Colon (tissue), 2 donors: Measurements from ENCODE around the gene FCER2.

Source experiments
- FAIRE-seq: peaks from 2 replicates; lab custom pipeline; 2012; peaks lifted over from hg19 to GRCh38; lab: Jason Lieb, UNC
- donor health status: control.
- donor health status: control.

FCER2 gene

GRCh38 chr19:7701049-7701653, 780 bp downstream of the FCER2 start:
- FAIRE-seq: no peak

GRCh38 chr19:7699417-7700401, 2.2 kb downstream of the FCER2 start:
- no peak for FAIRE-seq

- FAIRE-seq: no peak
These were observed 2.9 kb downstream of the FCER2 start for GRCh38 chr19:7699003-7699402.

DNA sequence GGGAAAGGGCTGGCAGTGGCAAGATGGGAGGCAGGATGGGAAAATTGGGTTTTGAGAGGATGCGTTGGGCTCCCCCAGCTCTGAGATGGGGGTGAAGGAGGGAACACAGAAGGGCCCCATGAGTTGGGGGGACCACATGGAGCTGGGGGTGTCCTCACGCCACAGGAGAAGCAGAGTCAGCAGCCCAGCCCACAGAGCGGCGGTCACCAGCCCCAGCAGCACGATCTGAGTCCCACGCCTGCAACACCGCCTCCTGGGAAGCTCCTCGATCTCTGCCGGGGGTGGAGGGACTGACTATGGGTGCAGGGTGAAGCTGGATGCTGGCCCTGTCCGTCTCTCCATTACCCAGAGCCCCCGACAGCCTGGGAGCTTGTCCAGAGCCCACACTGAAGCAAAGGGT, 3.3 kb downstream of the FCER2 start:
- no peak for FAIRE-seq

DNA sequence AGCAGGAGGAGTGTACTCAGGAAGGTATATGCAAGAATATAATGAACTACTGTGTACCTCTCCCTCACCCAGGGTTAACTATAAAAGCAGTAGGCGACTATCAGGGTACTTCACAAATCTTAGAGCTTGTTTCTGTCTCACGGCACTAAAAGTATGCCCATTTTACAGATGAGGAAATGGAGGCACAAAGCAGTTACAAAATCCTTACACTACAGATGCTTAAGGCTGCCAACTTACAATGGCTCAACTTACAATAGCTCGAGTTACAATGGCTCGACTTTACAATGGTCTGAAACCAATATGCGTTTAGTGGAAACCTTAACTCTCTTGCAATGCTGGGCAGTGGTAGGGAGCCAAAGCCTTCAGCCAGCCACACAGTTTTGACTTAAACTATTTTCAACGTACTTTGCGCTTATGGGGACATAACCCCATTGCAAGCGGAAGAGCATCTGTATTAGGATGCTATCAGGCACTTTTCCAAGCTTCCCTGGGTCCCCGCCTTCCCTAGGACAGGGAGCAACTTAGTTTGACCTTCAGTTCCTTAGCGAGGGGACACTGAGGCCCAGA, 4.1 kb downstream of the FCER2 start:
- no peak for FAIRE-seq

DNA sequence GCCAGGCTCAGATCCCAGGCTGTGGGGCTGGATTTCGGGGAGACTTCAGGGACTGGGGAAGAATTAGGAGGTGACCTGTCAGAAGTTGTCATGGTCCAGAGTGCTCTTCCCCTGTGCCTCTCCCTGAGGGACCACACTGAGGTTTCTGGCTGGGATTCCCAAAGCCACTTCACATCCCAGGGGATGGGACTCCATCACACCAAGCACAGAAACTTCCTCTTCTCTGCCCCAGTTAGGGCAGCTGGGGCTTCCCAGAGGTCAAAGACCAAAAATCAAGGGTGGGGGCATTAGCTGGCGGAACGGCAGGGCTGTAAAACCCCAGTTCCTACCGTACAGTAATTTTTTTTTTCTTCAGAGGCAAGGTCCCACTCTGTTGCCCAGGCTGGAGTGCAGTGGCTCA, 7.4 kb downstream of the FCER2 start:
- no peak for FAIRE-seq

GRCh38 chr19:7692417-7693088, 9.4 kb downstream of the FCER2 start:
- no peak for FAIRE-seq

DNA sequence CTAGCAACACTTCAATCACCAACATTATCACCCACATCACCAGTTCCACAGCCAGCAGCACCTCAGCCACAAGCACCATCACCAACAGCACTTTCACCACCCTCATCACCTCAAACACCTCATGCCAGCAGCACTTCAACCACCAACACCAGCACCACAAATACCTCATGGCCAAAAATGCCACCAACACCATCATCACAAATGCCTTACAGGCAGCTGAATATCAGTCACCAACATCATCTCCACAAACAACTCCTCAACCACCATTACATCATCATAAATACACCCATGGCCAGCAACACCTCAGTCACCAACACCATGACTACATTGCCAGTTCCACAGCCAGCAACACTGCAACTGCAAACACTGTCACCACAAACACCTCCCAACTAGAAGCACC, 10.4 kb downstream of the FCER2 start:
- no peak for FAIRE-seq

GRCh38 chr19:7690779-7691258, 11.1 kb downstream of the FCER2 start:
- no peak for FAIRE-seq

DNA sequence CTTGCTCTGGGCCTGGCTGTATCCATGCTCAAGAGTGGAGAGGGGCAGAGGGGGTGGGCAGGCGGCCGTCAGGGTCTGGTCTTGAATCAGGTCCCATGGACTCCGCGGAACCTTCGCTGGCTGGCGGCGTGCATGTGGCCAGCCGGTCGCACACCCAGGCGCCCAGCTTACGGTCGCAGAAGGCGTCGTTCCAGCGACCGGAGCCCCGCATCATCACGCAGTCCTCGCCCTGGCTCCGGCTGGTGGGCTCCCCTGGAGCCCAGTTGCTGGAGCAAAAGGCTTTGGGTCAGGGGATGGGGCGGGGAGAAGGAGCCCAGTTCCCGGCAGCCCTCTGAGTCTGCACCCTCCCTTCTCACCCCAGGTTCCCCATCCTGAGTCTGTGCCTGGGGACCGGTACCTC, 12.8 kb downstream of the FCER2 start:
- FAIRE-seq: no peak

GRCh38 chr19:7687177-7687576, 14.8 kb downstream of the FCER2 start:
- no peak for FAIRE-seq

- no peak for FAIRE-seq
These were observed 16.1 kb downstream of the FCER2 start for GRCh38 chr19:7685546-7686445.

DNA sequence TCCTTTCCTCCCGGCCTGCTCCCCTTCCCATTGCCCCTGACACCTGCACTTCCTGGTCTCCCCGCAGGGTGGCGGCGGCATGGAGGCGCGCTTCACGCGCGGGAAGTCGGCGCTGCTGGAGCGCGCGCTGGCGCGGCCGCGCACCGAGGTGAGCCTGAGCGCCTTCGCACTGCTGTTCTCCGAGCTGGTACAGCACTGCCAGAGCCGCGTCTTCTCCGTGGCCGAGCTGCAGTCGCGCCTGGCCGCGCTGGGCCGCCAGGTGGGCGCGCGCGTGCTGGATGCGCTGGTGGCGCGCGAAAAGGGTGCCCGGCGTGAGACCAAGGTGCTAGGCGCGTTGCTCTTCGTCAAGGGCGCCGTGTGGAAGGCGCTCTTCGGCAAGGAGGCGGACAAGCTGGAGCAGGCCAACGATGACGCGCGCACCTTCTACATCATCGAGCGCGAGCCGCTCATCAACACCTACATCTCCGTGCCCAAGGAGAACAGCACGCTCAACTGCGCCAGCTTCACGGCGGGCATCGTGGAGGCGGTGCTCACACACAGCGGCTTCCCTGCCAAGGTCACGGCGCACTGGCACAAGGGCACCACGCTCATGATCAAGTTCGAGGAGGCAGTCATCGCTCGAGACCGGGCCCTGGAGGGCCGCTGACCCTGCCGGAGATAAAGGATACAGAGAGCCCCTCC, 19.6 kb downstream of the FCER2 start:
- no peak for FAIRE-seq

GRCh38 chr19:7681340-7682174, 20.4 kb downstream of the FCER2 start:
- no peak for FAIRE-seq

- FAIRE-seq: no peak
These were observed 21.2 kb downstream of the FCER2 start, which contains the start of gene TRAPPC5 for GRCh38 chr19:7680606-7681339. Gene TRAPPC5 (plus strand): TSS chr19:7680833. CDS start chr19:7682254, 1,421 bp downstream.

DNA sequence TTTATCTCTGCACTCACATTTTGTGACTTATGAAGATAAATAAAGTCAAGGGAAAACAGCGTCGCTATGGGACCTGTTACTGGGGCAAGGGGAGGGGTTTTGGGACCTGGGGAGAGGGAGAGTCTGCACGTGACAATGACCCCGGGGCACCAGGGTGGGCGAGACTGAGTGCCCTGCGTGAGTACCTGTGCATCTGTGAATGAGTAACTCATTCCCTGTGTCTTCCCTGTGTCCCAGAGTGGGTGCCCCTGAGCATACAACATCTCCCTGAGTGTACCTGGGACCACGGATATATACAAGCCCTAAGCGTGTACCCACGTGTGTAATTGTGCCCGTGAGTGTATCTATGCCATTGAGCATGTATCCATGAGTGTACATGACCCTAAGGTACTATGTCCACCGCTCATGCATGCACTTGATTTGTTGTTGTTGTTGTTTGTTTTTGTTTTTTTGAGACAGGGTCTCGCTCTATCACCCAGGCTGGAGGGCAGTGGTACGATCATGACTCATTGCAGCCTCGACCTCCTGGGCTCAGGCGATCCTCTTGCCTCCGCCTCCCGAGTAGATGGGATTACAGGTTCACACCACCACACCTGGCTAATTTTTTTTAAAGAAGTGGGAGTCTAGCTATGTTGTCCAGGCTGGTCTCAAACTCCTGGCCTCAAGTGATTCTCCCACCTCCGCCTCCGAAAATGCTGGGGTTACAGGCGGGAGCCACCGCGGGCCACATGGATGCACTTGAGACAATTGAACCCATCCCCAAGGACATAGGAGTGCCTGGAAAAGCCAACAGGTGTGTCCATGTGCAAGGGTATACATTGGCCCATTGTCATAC, 21.9 kb downstream of the FCER2 start:
- FAIRE-seq: no peak

- no peak for FAIRE-seq
These were observed 22.8 kb downstream of the FCER2 start for GRCh38 chr19:7678971-7679751.
